CD4-positive, alpha-beta T cell treated with Interleukin-15 for 1 hour (primary cell): ENCODE data around the gene CDHR1.
"Not testable (repeated sequence)": the region's sequence is repeated elsewhere in the genome, so short reads cannot be mapped to it uniquely, and the experiment has no call there.

Experiments used
- DNase-seq: peaks from one replicate; pipeline ENCODE4 v3.0.0-alpha.2; 2020

Gene CDHR1

GRCh38 chr10:84175436-84175835 is 18.9 kb upstream of the CDHR1 start:
- no peak for DNase-seq

DNA sequence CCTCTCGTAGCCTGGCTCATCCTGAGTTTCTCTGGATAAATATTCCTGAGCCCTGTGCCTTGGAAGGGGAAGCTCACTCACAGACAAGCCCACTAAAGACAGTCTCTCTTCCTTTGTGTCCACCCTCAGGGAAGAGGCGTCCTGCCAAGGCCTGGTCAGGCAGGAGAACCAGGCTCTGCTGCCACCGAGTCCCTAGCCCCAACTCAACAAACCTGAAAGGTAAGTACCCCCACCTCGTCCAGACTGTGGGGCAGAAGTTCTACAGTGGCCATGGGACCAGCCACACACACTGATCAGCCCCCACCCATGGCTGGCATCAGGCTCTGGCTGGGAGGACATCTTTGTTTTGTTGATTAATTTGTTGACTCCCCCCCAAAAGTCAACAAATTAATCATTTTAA is 18.0 kb upstream of the CDHR1 start:
- DNase-seq = no peak

- no peak for DNase-seq
These were observed 17.4 kb upstream of the CDHR1 start for GRCh38 chr10:84176836-84177474.

GRCh38 chr10:84177541-84178141 is 16.7 kb upstream of the CDHR1 start:
- peak; percentile 78 for DNase-seq

DNA sequence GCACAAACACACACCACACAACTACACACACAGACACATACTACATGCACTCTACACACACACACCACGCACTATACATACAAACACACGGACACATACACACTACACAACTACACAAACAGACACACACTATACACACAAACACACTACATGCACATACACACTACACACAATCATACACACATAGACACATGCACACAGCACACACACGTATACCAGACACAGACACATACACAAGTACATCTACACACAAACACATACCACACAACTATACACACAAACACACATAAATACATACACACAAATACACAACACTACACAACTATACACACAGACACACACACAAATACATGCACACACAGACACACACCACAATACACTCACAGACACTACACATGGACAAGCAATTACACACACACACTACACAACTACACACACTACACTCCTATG is 16.2 kb upstream of the CDHR1 start:
- no peak for DNase-seq

GRCh38 chr10:84179059-84179710 is 15.2 kb upstream of the CDHR1 start:
- DNase-seq = peak; percentile 68

DNA sequence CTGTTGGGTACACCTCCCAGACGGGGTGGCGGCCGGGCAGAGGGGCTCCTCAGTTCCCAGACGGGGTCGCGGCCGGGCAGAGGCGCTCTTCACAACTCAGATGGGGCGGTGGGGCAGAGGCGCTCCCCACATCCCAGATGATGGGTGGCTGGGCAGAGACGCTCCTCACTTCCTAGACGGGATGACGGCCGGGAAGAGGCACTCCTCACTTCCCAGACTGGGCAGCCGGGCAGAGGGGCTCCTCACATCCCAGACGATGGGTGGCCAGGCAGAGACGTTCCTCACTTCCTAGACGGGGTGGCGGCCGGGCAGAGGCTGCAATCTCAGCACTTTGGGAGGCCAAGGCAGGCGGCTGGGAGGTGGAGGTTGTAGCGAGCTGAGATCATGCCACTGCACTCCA is 14.0 kb upstream of the CDHR1 start:
- not testable (repeated sequence) for DNase-seq

- no peak for DNase-seq
These were observed 12.7 kb upstream of the CDHR1 start for GRCh38 chr10:84181631-84182030.

DNA sequence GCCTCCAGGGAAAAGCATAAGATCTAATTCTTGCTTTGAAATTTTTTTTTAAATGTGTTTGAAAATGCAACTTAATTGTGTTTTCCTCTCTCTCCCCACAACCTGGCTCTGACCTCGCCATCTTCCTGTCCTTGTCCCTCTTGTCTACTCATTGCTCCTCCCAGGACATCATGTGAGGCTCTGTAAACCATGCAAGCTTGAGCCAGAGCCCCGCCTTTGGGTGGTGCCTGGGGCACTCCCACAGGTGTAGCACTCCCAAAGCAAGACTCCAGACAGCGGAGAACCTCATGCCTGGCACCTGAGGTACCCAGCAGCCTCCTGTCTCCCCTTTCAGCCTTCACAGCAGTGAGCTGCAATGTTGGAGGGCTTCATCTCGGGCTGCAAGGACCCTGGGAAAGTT is 9.8 kb upstream of the CDHR1 start:
- DNase-seq = no peak

GRCh38 chr10:84185526-84186175 is 8.7 kb upstream of the CDHR1 start:
- DNase-seq = no peak

DNA sequence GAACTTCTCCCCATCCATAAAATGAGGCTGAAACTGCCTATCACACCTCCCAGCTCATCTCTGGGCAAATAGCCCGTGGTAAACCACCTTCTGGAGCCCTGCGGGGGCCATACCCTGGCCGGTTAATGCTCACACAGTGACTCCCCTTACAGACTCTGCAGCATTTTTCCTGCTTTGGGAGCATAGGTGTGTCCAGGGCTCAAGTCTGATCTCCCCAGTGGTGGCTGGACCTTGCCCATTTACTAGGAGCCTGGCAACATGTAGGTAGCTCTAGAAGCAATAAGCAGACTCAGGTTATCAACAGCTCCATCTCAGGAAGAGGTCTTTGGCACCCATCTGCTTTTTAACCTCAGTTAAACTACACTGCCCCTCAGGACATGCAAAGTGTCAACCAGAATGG is 5.5 kb upstream of the CDHR1 start:
- no peak for DNase-seq

GRCh38 chr10:84190621-84191020 is 3.7 kb upstream of the CDHR1 start:
- no peak for DNase-seq

DNA sequence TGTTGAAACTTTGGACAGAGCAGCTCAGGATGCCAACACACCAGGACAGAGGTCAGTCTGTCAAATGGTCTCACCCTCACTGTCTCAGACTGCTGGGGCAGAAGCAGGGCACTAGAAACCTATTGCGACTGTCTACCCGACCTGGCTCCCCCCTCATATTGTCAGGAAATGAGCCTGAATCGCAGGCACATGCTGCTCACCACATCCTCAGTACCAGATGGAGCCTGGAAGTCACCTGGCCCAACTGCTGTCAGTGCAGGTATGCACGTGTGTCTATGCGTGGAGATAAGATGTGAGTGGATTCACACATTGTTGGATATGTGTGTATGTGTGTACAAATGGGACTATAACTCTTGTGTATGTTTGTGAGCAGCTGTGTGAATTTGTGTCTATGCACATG is 3.2 kb upstream of the CDHR1 start:
- no peak for DNase-seq

DNA sequence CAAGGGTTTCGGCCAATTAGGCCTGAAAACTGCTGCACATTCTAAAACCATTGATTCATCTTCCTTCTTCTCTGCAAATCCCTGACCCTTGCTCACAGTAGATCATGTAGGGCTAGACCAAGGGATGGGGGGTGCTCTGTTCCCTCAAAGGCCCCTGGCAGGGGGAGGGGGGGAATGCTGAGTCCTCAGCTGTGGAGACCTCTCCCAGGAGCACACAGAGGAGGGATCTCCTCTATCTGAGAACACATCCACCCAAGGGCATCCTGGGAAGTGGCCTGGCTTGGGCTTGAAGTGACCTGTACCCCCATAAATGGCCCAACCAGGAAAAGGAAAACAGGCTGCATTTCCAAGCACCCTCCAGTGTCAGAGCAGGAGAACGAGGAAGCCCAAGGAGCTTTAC is 1.0 kb upstream of the CDHR1 start:
- no peak for DNase-seq

DNA sequence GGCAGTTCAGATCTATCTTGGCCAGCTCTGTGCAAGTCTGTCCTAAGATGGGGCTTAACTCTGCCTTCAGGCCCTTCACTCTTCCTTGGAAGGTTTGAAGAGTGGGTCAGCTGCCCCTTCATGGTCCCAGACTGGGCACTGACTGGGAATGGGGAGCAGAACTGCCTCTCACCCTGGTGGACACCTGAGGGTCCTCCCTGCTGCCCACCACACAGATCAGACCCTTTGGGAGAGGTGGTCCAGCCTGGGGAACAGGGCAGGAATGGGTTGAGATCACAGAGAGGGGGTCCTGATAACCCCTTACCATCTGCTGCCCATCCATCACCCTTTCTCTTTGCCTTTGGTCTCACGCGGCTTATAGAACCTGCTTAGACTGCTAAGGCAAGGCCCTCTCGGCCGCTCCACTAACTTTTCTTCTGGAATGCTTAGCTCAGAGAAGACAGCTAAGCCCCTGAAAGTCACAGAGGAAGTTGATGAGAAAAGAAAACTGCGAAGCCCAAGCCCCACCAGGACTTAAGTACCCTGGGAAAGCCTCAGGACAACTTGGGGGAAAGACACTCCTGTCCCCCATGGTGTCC is 402 bp upstream of the CDHR1 start:
- DNase-seq = no peak

DNA sequence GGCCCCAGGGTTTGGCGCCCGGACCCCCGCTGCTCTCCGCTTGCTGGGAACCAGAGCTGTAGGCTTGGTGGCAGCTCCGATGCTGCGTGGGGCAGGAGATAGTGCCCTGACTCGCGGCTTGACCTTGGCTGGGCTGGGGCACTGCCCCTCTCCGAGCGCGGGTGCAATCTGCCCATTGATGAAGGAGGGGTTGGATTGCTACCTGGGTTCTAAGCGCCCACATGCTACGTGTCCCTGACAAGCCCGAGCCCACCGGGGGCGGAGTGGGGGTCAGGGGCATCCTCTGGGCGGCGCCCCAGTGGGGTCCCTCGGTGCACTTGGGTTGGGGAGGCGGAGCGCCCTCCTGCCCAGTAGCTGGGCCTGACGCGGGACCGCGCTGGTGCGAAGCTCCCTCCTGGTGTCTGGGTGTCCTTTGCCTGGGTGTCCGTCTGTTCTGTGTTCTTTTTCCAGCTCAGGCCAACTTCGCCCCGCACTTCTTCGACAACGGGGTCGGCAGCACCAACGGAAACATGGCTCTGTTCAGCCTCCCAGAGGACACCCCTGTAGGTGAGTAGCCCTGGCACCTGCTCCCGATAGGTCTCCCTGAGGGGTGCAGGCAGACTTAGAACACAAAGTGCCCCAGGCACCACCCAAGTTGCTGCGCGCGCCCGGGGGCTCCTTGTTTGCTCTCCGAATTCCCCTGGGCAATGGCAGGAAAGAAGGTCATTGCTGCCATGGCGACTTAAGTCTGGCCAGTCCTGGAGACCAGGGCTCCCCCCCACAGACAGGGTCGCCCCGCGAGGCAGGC is 900 bp downstream of the CDHR1 start:
- no peak for DNase-seq

- no peak for DNase-seq
These were observed 1.7 kb downstream of the CDHR1 start for GRCh38 chr10:84196083-84196482.

DNA sequence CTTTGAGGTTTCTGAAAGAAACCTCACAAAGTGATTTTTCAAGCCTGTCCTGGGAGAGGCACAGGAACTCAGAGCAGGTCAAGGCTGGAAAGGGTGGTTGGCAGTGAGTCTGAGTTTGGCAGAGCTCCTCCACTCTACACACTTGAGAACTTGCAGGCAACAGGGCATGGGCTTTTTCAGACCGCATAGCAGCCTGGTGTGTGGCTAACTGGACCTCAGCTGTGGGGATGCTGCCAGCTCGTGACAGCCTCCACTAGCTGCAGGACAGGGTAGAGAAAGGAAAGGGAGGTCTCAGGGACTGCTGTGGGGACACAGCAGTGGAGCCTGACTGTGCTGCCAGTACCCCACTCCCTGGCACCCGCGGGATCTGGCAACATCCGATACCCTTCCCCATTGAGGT is 2.6 kb downstream of the CDHR1 start:
- DNase-seq = no peak

DNA sequence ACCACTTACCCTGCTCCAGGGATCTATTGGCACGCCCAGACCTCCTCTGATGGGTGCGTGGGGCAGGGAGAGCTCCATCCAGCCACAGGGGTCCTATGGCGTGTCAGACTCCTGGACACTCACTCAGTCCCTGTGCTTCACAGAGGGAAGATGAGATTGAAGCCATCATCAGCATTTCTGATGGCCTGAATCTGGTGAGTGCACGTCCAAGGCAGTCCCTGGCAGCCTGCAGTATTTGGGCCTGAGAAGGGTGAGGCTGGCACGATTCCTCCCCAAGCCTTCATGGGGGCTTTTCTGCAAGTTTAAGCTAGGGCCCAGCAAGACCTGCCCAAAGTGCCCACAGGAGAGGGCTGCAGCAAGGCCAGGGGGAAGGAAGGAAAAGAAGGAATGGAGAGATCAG is 3.3 kb downstream of the CDHR1 start:
- no peak for DNase-seq

- DNase-seq = no peak
These were observed 4.0 kb downstream of the CDHR1 start for GRCh38 chr10:84198206-84198915.

DNA sequence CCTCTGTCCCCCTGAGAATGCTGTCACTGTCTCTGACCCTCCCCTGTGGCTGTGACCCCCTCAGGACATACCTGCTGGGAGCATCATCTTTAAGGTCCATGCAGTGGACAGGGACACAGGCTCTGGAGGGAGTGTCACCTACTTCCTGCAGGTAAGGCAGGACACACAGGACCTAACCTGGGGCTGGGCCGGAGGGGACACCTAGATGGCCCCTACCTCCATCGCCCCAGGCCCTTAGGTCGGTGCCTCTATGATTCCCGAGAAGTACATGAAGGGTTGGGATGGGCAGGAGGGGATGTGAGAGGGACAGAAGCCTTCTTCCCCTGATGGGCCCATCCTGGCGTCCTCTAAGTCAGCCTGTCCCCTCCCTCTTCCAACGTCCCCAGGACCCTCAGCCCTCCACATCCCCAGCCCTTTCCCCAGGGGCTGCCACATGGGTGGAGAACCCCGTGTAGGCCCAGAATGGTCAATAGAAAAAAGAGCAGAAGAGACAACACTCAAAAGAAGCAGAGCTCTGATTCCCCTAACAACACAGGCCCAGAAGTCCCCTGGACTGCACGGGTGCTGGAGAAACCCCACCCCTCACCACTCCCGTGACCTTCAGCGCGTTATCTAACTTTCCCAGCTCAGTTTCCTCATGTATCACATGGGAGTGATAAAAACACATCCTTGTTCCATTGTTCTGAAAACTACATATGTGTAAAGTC is 6.4 kb downstream of the CDHR1 start:
- no peak for DNase-seq

- DNase-seq = no peak
These were observed 6.9 kb downstream of the CDHR1 start for GRCh38 chr10:84201244-84201606.
